Testis (tissue), 3 donors: ENCODE data around the gene POLR3E. TPM values are rescaled to one million over a fixed set of nuclear protein-coding genes. Genes with fewer than 3 reads are reported as not detected.

Experiments used
- DNase-seq: peaks from one replicate; pipeline ENCODE4 v3.0.0-alpha.2; 2019
- H3K27ac ChIP-seq, 2 donors: fragments of 200-600 bp; sonication (generic); one replicate each; pipeline ENCODE4 v1.5.1; 2019
- H3K27me3 ChIP-seq: fragments of 200-600 bp; sonication (generic); one replicate; pipeline ENCODE4 v1.5.1; 2019
- H3K36me3 ChIP-seq: fragments of 200-600 bp; sonication (generic); one replicate; pipeline ENCODE4 v1.5.1; 2017; ENCODE audit warnings: low read depth; ENCODE audit errors: missing control alignments
- H3K4me1 ChIP-seq: fragments of 200-600 bp; sonication (generic); one replicate; pipeline ENCODE4 v1.5.1; 2019
- H3K4me3 ChIP-seq, 2 donors: fragments of 200-600 bp; sonication (generic); one replicate each; pipeline ENCODE4 v1.5.1; 2017 to 2019
- H3K9me3 ChIP-seq: fragments of 200-600 bp; sonication (generic); one replicate; pipeline ENCODE4 v1.5.1; 2017
- CTCF ChIP-seq, 3 experiments: fragments of 450-650 bp in 2 of 3; fragments of 200-600 bp in 1 of 3; sonication (generic) in 1 of 3; IDR thresholded peaks; one replicate each; pipeline ENCODE4 v1.5.1; 2016 to 2019; ENCODE audit warnings: antibody characterized with exemption in 3 of 3, mild to moderate bottlenecking in 2 of 3, moderate library complexity in 1 of 3
- POLR2A ChIP-seq: fragments of 450-650 bp; IDR thresholded peaks from one replicate; pipeline ENCODE4 v1.6.1; 2017; ENCODE audit warnings: antibody characterized with exemption, mild to moderate bottlenecking, moderate library complexity
- WGBS, 2 donors: methylation state at CpG; one replicate each; pipeline ENCODE4 v1.1.5; 2018; 5-methylcytosine and 5-hydroxymethylcytosine counted together
- intact Hi-C: fragments of 100-400 bp; cut with DNase I; formaldehyde crosslinking; loops from one replicate; pipeline ENCODE4 v1.15.1; 2023; ENCODE audit warnings: low total_unique reads
- polyA plus RNA-seq: library from polyadenylated mRNA; stranded (reverse); fragments of 350-450 nt; fragmentation: Illumina TruSeq; extraction: RNeasy Lipid Tissue Mini Kit (QIAGEN cat#74804); gene quantifications from one replicate; pipeline ENCODE4 v1.2.3, GENCODE V29; 2014; ENCODE audit warnings: low read depth, low replicate concordance; ENCODE audit not compliant: insufficient read depth
- total RNA-seq, 2 donors: library from RNA; depleted of rRNA; stranded (reverse); fragments of >200 nt; gene quantifications; one replicate each; pipeline ENCODE4 v1.2.3, GENCODE V29; 2016

Gene POLR3E
- total and polyA plus RNA-seq, 3 donors from 2014 or later: 59.4 to 76.2 (median 61.7) TPM

- Histone ChIP-seq H3K36me3 (no peaks in the 10 kb centered on the region), H3K27ac (no peak overlapping the region)
- no peak for TF ChIP-seq POLR2A
- no peak for TF ChIP-seq CTCF (IDR thresholded peaks at IDR 0.05)
Measured at GRCh38 chr16:22381392-22381791, 84.2 kb downstream of the POLR3E start.

GRCh38 chr16:22383827-22384226 lies 86.6 kb downstream of the POLR3E start:
- H3K27ac ChIP-seq: no peak overlapping the region

More at GRCh38 chr16:22381392-22381791, 84.2 kb downstream of the POLR3E start:
- H3K9me3 ChIP-seq: no peaks in the 10 kb centered on the region
- H3K4me3 ChIP-seq: no peak overlapping the region
- intact Hi-C loops: no loop called here
- DNase-seq: no peak
- H3K27me3 ChIP-seq: no peaks in the 10 kb centered on the region
- no peaks in the 10 kb centered on the region for H3K4me1 ChIP-seq

More at GRCh38 chr16:22383827-22384226, 86.6 kb downstream of the POLR3E start:
- H3K36me3 ChIP-seq: no peaks in the 10 kb centered on the region
- H3K4me3 ChIP-seq: no peak overlapping the region
- intact Hi-C loops: no loop called here
- no peaks in the 10 kb centered on the region for H3K27me3 ChIP-seq
- peaks cover 7% of the 10 kb centered on the region for H3K4me1 ChIP-seq
- no peak for DNase-seq
- 92 to 93% methylated on average over 3 of the region's 3 CpGs for WGBS, 2 donors
- no peak for TF ChIP-seq POLR2A
- TF ChIP-seq CTCF (IDR thresholded peaks at IDR 0.05): no peak
- H3K9me3 ChIP-seq: no peaks in the 10 kb centered on the region

Other genes starting within 250 kb of the POLR3E start
- gene VWA3A, start 204.9 kb upstream of the POLR3E start, total RNA-seq: 1 to 10 TPM; 5.0 to 9.8 TPM
- gene VWA3A, start 204.9 kb upstream of the POLR3E start, polyA plus RNA-seq: 15.8 TPM
- under 1 TPM; 0.31 TPM for gene SDR42E2, start 134.9 kb upstream of the POLR3E start, total RNA-seq
- gene SDR42E2, start 134.9 kb upstream of the POLR3E start, polyA plus RNA-seq: 1.4 TPM
- 10 to 100 TPM; 10.2 to 11.1 TPM for gene EEF2K, start 91.1 kb upstream of the POLR3E start, total RNA-seq
- gene EEF2K, start 91.1 kb upstream of the POLR3E start, polyA plus RNA-seq: 6.6 TPM
- gene CDR2, start 77.2 kb downstream of the POLR3E start, total RNA-seq: 10 to 100 TPM; 56.8 to 63.7 TPM
- gene CDR2, start 77.2 kb downstream of the POLR3E start, polyA plus RNA-seq: 133 TPM
- gene NPIPB5, start 213.5 kb downstream of the POLR3E start, total RNA-seq: 100 to 1,000 TPM; 329 to 534 TPM
- 79.6 TPM for gene NPIPB5, start 213.5 kb downstream of the POLR3E start, polyA plus RNA-seq